Tibial nerve (tissue), 4 donors: ENCODE measurements around the gene RAD9A.

Experiments used
- EP300 ChIP-seq, 2 donors: sonication (generic); formaldehyde crosslinking; IDR thresholded peaks; one replicate each; pipeline ENCODE4 v1.6.1; 2017; ENCODE audit warnings: antibody characterized with exemption in 2 of 2, mild to moderate bottlenecking in 1 of 2
- TF ChIP-seq, protein P1 (sequence below), 5 experiments: fragments of 200-600 bp in 3 of 5; fragments of 450-650 bp in 2 of 5; sonication (generic) in 3 of 5; IDR thresholded peaks; one replicate each; pipeline ENCODE4 v1.5.1; 2016 to 2019; ENCODE audit warnings: antibody characterized with exemption in 5 of 5, mild to moderate bottlenecking in 3 of 5, moderate library complexity in 2 of 5

DNA sequence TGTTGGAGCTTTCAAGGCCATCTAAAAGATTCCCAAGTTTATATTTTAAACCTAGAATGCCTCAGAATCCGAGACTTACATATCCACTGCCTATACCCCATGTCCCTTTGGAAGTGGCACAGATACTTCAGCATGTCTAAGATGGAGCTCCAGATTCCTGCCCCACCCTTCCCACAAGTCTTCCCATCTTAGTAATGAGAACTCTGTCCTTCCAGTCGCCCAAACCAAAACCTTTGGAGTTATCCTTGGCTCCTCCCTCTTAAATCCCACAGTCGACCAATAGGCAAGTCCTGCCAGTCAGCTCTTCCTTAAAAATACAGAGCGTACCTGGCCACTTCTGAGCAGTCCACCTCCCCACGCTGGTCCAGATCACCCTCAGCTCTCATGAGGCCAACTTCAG lies 42.8 kb upstream of the RAD9A start:
- TF ChIP-seq, protein P1, sequence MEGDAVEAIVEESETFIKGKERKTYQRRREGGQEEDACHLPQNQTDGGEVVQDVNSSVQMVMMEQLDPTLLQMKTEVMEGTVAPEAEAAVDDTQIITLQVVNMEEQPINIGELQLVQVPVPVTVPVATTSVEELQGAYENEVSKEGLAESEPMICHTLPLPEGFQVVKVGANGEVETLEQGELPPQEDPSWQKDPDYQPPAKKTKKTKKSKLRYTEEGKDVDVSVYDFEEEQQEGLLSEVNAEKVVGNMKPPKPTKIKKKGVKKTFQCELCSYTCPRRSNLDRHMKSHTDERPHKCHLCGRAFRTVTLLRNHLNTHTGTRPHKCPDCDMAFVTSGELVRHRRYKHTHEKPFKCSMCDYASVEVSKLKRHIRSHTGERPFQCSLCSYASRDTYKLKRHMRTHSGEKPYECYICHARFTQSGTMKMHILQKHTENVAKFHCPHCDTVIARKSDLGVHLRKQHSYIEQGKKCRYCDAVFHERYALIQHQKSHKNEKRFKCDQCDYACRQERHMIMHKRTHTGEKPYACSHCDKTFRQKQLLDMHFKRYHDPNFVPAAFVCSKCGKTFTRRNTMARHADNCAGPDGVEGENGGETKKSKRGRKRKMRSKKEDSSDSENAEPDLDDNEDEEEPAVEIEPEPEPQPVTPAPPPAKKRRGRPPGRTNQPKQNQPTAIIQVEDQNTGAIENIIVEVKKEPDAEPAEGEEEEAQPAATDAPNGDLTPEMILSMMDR (IDR thresholded peaks at IDR 0.05) = no peak
- TF ChIP-seq EP300 (IDR thresholded peaks at IDR 0.05) = no peak
